Keratinocyte (primary cell): ENCODE measurements around the gene PDZRN3.

Experiments
- EZH2 ChIP-seq: IDR thresholded peaks from one replicate; pipeline ENCODE4 v1.6.1; 2012; ENCODE audit warnings: inconsistent platforms, mild to moderate bottlenecking, low read length, moderate library complexity
- TF ChIP-seq, protein P1 (sequence below), 3 experiments: IDR thresholded peaks in 1 of 3; conservative IDR thresholded peaks in 1 of 3; optimal IDR thresholded peaks in 1 of 3; 2 replicates in 2 of 3; 3 replicates in 1 of 3; pipeline versions ENCODE3 to v1.5.1; 2011; ENCODE audit warnings: low read length in 3 of 3, mild to moderate bottlenecking in 3 of 3, moderate library complexity in 2 of 3, control low read depth in 1 of 3, inconsistent platforms in 1 of 3; ENCODE audit not compliant: insufficient read depth in 2 of 3; ENCODE audit errors: extremely low read depth in 1 of 3

DNA sequence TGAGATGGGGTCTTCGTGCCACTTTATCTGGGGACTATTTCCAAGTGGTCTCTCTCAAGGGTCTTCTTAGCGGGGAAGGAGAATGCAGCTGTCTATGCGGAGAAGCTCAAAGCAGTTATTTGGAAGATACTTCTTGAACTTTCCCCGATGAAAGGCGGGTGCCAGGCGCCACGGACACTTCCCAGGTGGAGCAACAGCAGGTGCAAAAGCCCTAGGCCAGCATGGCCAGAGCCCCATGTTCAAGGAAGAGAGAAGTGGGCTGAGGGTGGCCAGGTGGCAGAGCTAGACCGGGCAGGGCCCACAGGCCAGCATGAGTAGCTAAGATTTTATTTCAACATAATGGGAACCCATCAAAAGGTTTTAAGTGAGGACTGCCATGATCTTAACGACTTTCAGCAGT is 232.8 kb downstream of the PDZRN3 start:
- TF ChIP-seq, protein P1, sequence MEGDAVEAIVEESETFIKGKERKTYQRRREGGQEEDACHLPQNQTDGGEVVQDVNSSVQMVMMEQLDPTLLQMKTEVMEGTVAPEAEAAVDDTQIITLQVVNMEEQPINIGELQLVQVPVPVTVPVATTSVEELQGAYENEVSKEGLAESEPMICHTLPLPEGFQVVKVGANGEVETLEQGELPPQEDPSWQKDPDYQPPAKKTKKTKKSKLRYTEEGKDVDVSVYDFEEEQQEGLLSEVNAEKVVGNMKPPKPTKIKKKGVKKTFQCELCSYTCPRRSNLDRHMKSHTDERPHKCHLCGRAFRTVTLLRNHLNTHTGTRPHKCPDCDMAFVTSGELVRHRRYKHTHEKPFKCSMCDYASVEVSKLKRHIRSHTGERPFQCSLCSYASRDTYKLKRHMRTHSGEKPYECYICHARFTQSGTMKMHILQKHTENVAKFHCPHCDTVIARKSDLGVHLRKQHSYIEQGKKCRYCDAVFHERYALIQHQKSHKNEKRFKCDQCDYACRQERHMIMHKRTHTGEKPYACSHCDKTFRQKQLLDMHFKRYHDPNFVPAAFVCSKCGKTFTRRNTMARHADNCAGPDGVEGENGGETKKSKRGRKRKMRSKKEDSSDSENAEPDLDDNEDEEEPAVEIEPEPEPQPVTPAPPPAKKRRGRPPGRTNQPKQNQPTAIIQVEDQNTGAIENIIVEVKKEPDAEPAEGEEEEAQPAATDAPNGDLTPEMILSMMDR (optimal IDR thresholded peaks at IDR 0.05 in 1 of 3, IDR thresholded peaks at IDR 0.05 in 1 of 3, conservative IDR thresholded peaks at IDR 0.05 in 1 of 3; ENCODE audit: extremely low read depth in 1 of 3, insufficient read depth in 2 of 3, low read length in 3 of 3), result no peak
- TF ChIP-seq EZH2, result no peak
